GM21360 (cell line): ENCODE measurements around the gene THADA.
"Not testable (repeated sequence)": the region's sequence is repeated elsewhere in the genome, so short reads cannot be mapped to it uniquely, and the experiment has no call there.

Source experiments
- ATAC-seq: cut with Tn5 transposase; IDR thresholded peaks from one replicate; pipeline ENCODE4 v1.9.1; 2021; ENCODE audit warnings: mild to moderate bottlenecking, moderate library complexity; ENCODE audit not compliant: unreplicated experiment

THADA gene

DNA sequence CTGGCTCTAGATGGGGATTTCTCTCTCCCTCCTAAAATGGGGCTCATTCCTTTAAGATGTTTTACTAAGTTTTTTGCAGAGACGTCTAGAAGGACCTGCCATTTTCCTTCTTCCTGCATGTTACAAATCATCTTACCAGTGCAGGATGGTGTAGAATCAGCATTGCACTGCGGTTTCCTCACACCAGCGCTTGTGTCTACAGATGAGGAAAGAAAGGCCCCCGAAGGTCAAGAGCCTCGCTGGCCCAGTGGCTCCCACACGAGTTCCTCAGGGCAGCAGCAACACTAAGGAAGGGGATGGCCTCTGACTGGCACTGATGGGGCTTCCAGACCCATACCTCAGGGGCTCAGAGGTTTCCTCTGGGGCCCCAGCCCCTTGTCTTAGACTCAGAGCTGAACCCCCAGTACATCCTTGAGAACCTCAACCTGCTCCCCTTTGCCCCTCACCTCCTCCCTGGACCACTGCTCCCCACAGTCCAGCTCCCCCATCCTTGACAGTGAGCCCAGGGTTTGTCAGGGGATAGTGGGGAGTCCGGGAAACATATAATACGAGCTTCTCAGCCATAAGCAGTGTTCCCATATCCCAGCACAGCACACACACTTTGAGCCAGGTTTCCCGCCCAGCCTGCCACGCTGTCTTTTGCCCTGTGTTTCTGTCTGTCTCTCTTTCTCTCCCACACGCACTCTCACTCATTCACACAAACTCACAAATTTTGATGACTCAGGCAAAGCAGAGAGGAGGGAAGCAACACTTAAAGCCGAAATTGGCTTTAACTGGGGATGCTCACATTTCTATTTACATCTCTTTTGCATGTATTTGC lies 398.9 kb downstream of the THADA start:
- ATAC-seq = no peak

DNA sequence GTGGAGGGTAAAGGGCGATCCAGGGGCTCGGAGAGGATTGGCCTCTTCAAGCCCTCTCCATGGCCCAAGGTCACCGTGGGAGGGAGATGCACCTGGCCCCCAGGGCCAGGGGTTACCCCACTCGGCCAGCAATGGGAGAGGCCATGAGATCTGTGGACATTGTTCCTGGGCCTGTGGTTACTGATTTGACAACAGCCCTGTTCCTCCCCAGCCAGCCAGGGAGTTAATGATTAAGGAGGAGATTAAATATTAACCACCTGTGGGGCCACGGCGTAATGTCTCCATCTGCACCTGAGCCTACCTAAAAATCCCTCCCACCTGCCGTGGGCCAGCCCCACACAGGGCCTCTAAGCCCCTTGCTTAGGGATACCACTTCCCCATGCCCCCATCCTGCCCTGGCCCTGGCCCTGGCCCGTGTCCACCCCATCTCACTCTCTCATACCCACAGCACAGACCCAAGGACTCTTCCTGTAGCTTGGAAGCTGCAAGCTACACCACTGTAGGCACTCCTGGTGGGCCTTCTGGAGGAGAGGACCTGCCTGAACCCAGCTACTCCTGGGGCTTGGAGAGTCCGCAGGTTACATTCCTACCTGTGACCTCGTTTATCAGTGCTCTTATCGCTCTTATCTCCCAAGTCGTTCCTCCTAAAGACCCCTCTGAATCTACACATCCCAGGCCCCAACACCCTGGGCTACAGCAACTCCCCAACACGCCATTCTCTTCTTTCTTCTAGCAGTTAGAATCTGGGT lies 401.5 kb downstream of the THADA start:
- no peak for ATAC-seq

DNA sequence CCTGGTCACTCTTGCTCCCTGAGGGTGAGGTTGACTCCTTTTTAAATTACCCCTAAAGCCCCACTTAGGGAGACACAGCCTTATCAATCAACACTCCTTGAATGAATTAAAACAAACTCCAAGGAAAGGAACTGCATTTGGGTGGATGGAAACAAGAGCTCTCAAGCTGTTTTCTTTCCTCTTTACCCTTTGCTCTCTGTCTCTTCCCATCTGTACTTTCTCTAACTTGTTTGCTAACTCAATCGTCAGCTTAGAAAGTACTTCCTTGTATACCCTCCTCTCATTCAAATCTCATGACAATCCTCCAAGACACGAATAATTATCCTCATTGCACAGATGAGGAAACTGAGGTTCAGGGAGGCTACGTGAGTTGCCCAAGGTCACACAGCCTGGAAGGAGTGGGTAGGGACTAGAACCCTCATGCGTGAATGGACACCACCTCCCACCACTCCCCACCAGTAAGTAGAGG lies 402.2 kb downstream of the THADA start:
- no peak for ATAC-seq

GRCh38 chr2:43192744-43193651 lies 402.8 kb downstream of the THADA start:
- ATAC-seq = no peak

DNA sequence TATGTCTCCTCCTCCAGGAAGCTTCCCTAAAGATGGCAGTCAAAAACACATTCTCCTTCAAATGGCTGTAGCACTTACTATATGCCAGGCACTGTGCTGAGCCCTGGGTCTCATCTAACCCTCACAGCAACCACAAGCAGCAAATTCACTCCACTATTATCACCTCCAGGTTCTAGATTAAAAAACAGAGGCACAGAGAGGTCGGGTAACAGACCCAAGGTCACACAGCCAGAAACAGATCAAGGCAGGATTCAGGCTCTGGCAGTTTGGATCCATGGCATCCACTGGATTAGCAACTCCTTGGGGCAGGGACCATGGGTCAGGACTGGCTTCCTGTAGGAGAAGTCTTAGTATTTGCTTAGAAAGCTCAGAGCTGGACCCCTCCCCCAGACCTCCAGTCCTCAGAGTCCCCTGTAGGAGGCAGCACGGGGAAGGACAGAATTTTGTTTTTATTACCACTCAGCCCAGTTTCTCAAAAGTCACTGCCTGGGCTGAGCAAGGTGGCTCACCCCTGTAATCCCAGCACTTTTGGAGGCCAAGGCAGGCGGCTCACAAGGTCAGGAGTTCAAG lies 403.8 kb downstream of the THADA start:
- no peak for ATAC-seq

DNA sequence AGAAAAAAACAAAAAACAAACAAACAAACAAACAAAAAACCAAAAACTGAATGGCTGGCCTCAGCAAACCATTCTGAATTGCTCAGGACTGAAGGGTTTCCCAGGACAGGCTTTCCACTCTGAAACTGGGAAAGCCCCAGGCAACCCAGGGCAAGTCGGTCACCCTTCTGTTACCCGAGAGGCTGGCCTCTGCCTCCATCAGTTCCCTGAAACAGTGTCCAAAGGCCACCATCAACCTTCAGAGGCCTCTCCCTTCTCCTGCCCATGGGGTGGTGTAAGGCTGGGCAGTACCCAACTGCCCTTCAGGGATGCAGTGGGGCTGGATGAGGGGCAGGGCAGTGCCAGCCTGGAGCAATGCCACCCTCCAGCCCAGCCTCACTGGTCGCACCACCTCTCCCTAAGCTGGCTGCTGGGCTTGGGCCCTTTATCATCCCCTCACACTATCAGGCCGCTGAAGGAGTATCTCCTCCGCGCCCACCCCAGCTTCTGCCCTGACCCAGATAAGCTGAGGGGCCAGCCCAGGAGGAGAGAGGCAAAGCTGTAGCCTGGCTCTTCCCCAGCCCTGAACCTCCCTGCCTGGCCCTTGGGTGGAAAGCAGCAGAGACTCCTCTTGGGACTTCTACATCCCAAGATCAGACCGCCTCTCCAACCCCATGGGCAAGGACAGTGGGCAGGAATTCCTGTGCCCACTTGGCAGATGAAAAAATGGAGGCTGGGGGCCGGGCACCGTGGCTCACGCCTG lies 405.4 kb downstream of the THADA start:
- ATAC-seq = no peak

DNA sequence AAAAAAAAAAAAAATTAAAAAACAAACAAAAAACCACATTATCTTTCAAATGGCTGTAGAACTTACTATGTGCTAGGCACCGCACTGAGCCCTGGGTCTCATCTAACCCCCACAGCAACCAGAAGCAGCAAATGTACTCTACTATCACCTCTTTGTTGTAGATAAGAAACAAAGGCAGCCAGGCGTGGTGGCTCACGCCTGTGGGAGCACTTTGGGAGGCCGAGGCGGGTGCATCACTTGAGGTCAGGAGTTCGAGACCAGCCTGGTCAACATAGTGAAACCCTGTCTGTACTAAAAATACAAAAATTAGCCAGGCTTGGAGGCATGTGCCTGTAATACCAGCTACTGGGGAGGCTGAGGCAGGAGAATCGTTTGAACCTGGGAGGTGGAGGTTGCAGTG lies 406.0 kb downstream of the THADA start:
- not testable (repeated sequence) for ATAC-seq

- no peak for ATAC-seq
Measured at GRCh38 chr2:43188561-43189386, 407.1 kb downstream of the THADA start.

DNA sequence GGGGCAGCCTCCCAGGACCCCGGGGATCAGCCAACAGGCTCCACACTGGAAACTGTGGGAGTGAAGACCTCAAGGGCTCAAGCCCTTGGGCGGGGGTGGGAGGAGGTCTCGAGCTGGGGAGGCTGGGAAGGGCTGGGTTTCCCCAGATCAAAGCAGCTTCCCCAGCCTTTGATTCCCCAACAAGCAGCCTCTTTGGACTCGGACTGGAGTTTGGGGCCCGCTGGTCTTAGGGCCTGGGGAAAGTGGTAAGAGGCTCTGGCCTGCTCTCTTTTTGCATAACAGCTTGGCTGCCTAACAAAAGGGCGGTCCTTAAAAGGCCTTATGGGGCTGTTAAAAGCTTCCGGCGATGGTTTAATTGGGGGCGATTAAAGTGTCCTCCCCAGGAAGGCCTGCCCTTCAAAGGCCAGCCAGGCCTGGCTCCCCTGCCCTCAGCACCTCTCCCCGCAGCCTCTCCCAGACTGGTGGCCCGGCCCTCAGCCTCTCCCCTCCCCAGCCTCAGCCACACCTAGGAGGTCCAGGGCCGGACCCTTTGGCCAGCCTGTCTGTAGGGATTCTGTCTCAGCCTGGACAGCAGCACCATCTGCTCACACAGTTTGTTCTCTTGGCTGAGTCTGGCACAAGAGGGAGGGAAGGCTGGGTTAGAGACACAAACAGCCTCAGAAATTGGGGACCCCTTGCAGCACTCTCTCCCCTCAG lies 409.0 kb downstream of the THADA start:
- no peak for ATAC-seq

GRCh38 chr2:43186321-43186678 lies 409.5 kb downstream of the THADA start:
- ATAC-seq = no peak

GRCh38 chr2:43185146-43185545 lies 410.7 kb downstream of the THADA start:
- ATAC-seq = no peak

- no peak for ATAC-seq
Measured at GRCh38 chr2:43184339-43184895, 411.4 kb downstream of the THADA start.

GRCh38 chr2:43183743-43184142 lies 412.1 kb downstream of the THADA start:
- ATAC-seq = no peak

- ATAC-seq = no peak
Measured at GRCh38 chr2:43180897-43181296, 414.9 kb downstream of the THADA start.
